Activated CD4-positive, alpha-beta T cell treated with anti-CD3 and anti-CD28 coated beads for 36 hours (primary cell): ENCODE measurements around the gene ADAM15. TPM values are rescaled to one million over a fixed set of nuclear protein-coding genes. Genes with fewer than 3 reads are reported as not detected.

Experiments
- ATAC-seq: fragments of 200-7000 bp; cut with Tn5 transposase; one replicate; pipeline ENCODE4 v1.10.0; 2021; ENCODE audit warnings: mild to moderate bottlenecking, moderate library complexity
- CTCF ChIA-PET: fragments of 350-600 bp; sonication (Branson Sonifier 250); formaldehyde crosslinking; loops from one replicate; lab custom pipeline; 2021; ENCODE audit warnings: antibody characterized with exemption; lab: Charles Lee
- POLR2A ChIA-PET: fragments of 350-600 bp; sonication (Branson Sonifier 250); formaldehyde crosslinking; loops from one replicate; lab custom pipeline; 2021; ENCODE audit warnings: antibody characterized with exemption, inconsistent platforms; lab: Charles Lee
- DNase-seq: peaks from one replicate; pipeline ENCODE4 v3.0.0-alpha.2; 2020
- H3K27ac Mint-ChIP-seq: one replicate; pipeline ENCODE4 v1.8.0; 2021; ENCODE audit warnings: mixed read lengths
- H3K27me3 Mint-ChIP-seq: one replicate; pipeline ENCODE4 v1.8.0; 2021; ENCODE audit warnings: mixed read lengths
- H3K36me3 Mint-ChIP-seq: one replicate; pipeline ENCODE4 v1.8.0; 2021; ENCODE audit warnings: low read depth, mixed read lengths
- H3K4me1 Mint-ChIP-seq: one replicate; pipeline ENCODE4 v1.8.0; 2021; ENCODE audit warnings: mixed read lengths
- H3K4me3 Mint-ChIP-seq: one replicate; pipeline ENCODE4 v1.8.0; 2021; ENCODE audit warnings: mild to moderate bottlenecking, moderate library complexity, mixed read lengths
- H3K9me3 Mint-ChIP-seq: one replicate; pipeline ENCODE4 v1.8.0; 2021; ENCODE audit warnings: low read depth, mixed read lengths
- intact Hi-C, 2 experiments: fragments of 100-400 bp; cut with DNase I in 1 of 2; cut with micrococcal nuclease in 1 of 2; formaldehyde crosslinking; loops; one replicate each; pipeline versions ENCODE4 v1.14.2 to v1.15.1; 2022 to 2024; cut with DNase I, micrococcal nuclease
- total RNA-seq, 2 experiments: library from RNA; stranded (reverse); gene quantifications; one replicate each; pipeline ENCODE4 v1.2.3, GENCODE V29; 2021

The ADAM15 gene
- total RNA-seq, 2 experiments from 2014 or later, result 42.4 to 48.8 TPM

DNA sequence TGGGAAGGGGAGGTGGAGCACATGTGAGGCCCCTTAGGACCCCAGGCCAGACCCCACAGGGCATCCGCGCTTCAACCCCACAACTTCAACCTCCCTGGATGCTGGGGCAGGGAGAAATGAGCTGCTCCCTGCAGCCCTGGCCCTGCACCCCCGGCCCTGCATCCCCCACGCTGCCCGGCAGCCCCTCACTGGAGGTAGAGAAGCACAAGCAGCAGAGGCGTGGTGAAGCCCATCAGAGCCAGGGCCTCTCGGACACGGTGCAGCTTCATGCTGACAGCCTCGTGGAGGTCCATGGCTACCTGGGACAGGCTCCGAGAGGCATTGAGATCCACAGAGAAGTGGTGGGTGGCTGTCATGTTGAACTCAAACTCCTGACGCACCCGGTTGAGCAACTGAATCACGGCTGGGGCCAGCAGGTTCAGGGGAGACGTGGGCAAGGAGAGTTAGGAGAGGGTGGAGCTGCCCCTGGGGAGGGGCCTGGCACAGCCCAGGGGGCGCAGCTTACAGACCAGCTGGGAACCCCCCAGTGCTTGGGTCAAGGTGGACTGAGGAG is 20.8 kb upstream of the ADAM15 start:
- no peaks in the 10 kb centered on the region for H3K36me3 Mint-ChIP-seq
- H3K4me3 Mint-ChIP-seq, result no peak overlapping the region
- no peak for ATAC-seq
- ChIA-PET POLR2A (no interaction called here), CTCF (interaction anchor here (1.0 kb wide), 1 partner anchor 14 kb away, joined by 3 read pairs; no protein-coding TSS in a partner anchor)
- no peak overlapping the region for H3K27ac Mint-ChIP-seq
- no peaks in the 10 kb centered on the region for H3K9me3 Mint-ChIP-seq
- no peaks in the 10 kb centered on the region for H3K27me3 Mint-ChIP-seq
- DNase-seq, result no peak
- intact Hi-C loops, result no loop called here
- H3K4me1 Mint-ChIP-seq, result no peaks in the 10 kb centered on the region

- no peak for DNase-seq
- no peaks in the 10 kb centered on the region for H3K27me3 Mint-ChIP-seq
- H3K9me3 Mint-ChIP-seq, result no peaks in the 10 kb centered on the region
- H3K27ac Mint-ChIP-seq, result no peak overlapping the region
- no peak overlapping the region for H3K4me3 Mint-ChIP-seq
- intact Hi-C loops, result no loop called here
- CTCF ChIA-PET, result interaction anchor here (0.6 kb wide), 1 partner anchor 431 kb away, joined by 4 read pairs; no protein-coding TSS in a partner anchor
- H3K36me3 Mint-ChIP-seq, result no peaks in the 10 kb centered on the region
- ATAC-seq, result no peak
- H3K4me1 Mint-ChIP-seq, result no peaks in the 10 kb centered on the region
- POLR2A ChIA-PET, result no interaction called here
These were observed 20.2 kb upstream of the ADAM15 start for GRCh38 chr1:155030899-155031298.

DNA sequence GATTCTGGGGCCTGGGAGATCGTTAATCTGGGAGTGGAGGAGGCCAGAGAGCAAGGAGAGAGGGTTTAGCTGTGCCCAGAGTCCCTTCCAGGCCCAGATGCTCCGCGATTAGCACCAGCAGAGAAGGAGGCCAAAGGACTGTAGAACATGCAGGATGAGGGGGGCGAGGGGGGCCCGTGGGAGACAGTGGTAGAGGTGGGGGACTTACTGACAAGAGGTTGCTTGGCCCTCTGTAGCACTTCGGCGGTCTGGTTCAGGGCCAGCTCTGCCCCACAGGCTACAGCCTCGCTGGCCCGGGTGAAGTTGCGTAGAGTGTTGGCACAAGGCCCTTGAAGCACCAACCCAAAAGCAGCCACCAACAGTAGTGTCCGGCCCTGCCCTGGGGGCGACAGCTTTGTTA is 18.2 kb upstream of the ADAM15 start:
- no peaks in the 10 kb centered on the region for H3K27me3 Mint-ChIP-seq
- POLR2A ChIA-PET, result no interaction called here
- no peak overlapping the region for H3K27ac Mint-ChIP-seq

GRCh38 chr1:155033524-155033923 is 17.6 kb upstream of the ADAM15 start, which contains the start of the genes DCST1 and DCST2:
DCST1 (plus strand) TSS chr1:155033824; CDS start chr1:155034037, 213 bp downstream.
DCST2 (minus strand) TSS chr1:155033781; CDS start chr1:155033701, 80 bp downstream.
- H3K4me1 Mint-ChIP-seq, result no peaks in the 10 kb centered on the region
- intact Hi-C loops, result no loop called here
- H3K27ac Mint-ChIP-seq, result no peak within 1 kb of the TSS
- H3K27me3 Mint-ChIP-seq, result no peaks in the 10 kb centered on the region
- H3K36me3 Mint-ChIP-seq, result no peaks in the 10 kb centered on the region
- H3K4me3 Mint-ChIP-seq, result no peak within 1 kb of the TSS
- H3K9me3 Mint-ChIP-seq, result no peaks in the 10 kb centered on the region
- ATAC-seq, result no peak
- ChIA-PET CTCF (interaction anchor here (1.0 to 1.5 kb wide), 3 partner anchors 8 to 16 kb away, joined by 3 to 6 read pairs (median 4); no protein-coding TSS in a partner anchor), POLR2A (no interaction called here)
- DNase-seq, result no peak

More for the DNA sequence above, 18.2 kb upstream of the ADAM15 start:
- no peaks in the 10 kb centered on the region for H3K4me1 Mint-ChIP-seq
- intact Hi-C loops, result no loop called here
- ATAC-seq, result no peak
- no peak overlapping the region for H3K4me3 Mint-ChIP-seq
- CTCF ChIA-PET, result interaction anchor here (1.0 to 1.6 kb wide), 3 partner anchors 9 to 15 kb away, joined by 3 to 6 read pairs (median 5); no protein-coding TSS in a partner anchor
- H3K36me3 Mint-ChIP-seq, result no peaks in the 10 kb centered on the region
- DNase-seq, result no peak
- no peaks in the 10 kb centered on the region for H3K9me3 Mint-ChIP-seq

GRCh38 chr1:155034318-155035208 is 16.6 kb upstream of the ADAM15 start:
- ATAC-seq (no peak), DNase-seq (no peak)
- H3K27me3 Mint-ChIP-seq, result no peaks in the 10 kb centered on the region
- ChIA-PET CTCF (interaction anchor here (0.7 to 1.5 kb wide), 3 partner anchors 10 to 17 kb away, joined by 3 to 6 read pairs (median 4); no protein-coding TSS in a partner anchor), POLR2A (no interaction called here)
- intact Hi-C loops, result no loop called here
- no peaks in the 10 kb centered on the region for H3K36me3 Mint-ChIP-seq
- H3K27ac Mint-ChIP-seq, result no peak overlapping the region
- H3K4me1 Mint-ChIP-seq, result no peaks in the 10 kb centered on the region
- H3K9me3 Mint-ChIP-seq, result no peaks in the 10 kb centered on the region
- H3K4me3 Mint-ChIP-seq, result no peak overlapping the region

DNA sequence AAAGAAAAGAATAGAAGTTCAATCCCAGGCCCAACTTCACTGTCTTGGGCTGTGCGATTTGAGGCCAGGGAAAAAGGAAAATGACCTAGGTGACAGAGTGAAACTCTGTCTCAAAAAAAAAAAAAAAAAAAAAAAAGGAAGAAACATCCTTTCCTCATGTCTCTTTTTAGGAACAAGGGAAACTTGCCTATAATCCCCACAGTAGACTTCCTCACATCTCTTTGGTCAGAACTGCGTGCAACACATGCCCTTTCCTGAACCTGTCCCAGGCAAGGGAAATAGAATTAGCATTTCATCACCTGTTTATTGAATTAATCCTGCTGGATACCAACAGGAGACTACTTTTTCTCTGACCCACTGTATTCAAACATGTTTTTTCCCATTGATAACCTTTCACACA is 15.2 kb upstream of the ADAM15 start:
- CTCF ChIA-PET, result no interaction called here
- Mint-ChIP-seq H3K27me3 (no peaks in the 10 kb centered on the region), H3K4me1 (no peaks in the 10 kb centered on the region), H3K36me3 (no peaks in the 10 kb centered on the region), H3K9me3 (no peaks in the 10 kb centered on the region), H3K27ac (no peak overlapping the region), H3K4me3 (no peak overlapping the region)
- POLR2A ChIA-PET, result no interaction called here
- no peak for DNase-seq
- intact Hi-C loops, result no loop called here
- no peak for ATAC-seq

DNA sequence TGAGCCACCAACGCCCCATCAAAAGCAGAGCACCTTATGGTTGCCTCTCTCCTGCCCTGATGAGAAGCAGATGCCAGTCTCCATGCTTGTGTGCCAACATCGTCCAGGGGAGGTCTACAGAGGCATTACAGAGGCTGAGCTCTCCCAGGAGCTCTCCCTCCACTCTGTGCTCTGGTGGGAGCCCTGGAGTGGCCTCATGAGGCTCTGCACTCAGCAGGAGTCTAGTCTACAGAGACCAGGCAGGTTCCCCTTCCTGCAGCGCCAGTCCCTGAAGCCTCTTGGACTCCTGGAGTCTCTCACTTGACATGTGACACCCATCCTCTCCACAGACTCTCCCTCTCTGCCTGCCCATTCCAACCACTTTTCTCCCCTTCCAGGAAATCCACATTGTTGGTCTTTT is 14.1 kb upstream of the ADAM15 start:
- intact Hi-C loops, result no loop called here
- no peaks in the 10 kb centered on the region for H3K4me1 Mint-ChIP-seq
- no peaks in the 10 kb centered on the region for H3K9me3 Mint-ChIP-seq
- H3K27ac Mint-ChIP-seq, result no peak overlapping the region
- no peak for DNase-seq
- no peaks in the 10 kb centered on the region for H3K36me3 Mint-ChIP-seq
- no peaks in the 10 kb centered on the region for H3K27me3 Mint-ChIP-seq
- ATAC-seq, result no peak
- CTCF ChIA-PET, result interaction anchor here (0.6 kb wide), 1 partner anchor 19 kb away, joined by 3 read pairs; no protein-coding TSS in a partner anchor
- H3K4me3 Mint-ChIP-seq, result no peak overlapping the region
- POLR2A ChIA-PET, result no interaction called here

- intact Hi-C loops, result no loop called here
- no peak overlapping the region for H3K4me3 Mint-ChIP-seq
- H3K27me3 Mint-ChIP-seq, result no peaks in the 10 kb centered on the region
- H3K36me3 Mint-ChIP-seq, result no peaks in the 10 kb centered on the region
- no peaks in the 10 kb centered on the region for H3K9me3 Mint-ChIP-seq
- no peaks in the 10 kb centered on the region for H3K4me1 Mint-ChIP-seq
- CTCF ChIA-PET, result interaction anchor here (1.2 to 3.3 kb wide), 3 partner anchors 13 to 21 kb away, joined by 3 to 12 read pairs (median 3); no protein-coding TSS in a partner anchor
- no peak overlapping the region for H3K27ac Mint-ChIP-seq
- ATAC-seq (no peak), DNase-seq (no peak)
- POLR2A ChIA-PET, result no interaction called here
These were observed 13.2 kb upstream of the ADAM15 start for GRCh38 chr1:155037851-155038441.

- H3K4me3 Mint-ChIP-seq, result no peak overlapping the region
- CTCF ChIA-PET, result interaction anchor here (0.7 to 3.3 kb wide), 4 partner anchors 14 to 47 kb away, joined by 3 to 12 read pairs (median 3); no protein-coding TSS in a partner anchor
- H3K27me3 Mint-ChIP-seq, result no peaks in the 10 kb centered on the region
- H3K36me3 Mint-ChIP-seq, result no peaks in the 10 kb centered on the region
- no peaks in the 10 kb centered on the region for H3K4me1 Mint-ChIP-seq
- ATAC-seq (no peak), DNase-seq (no peak)
- H3K27ac Mint-ChIP-seq, result no peak overlapping the region
- H3K9me3 Mint-ChIP-seq, result no peaks in the 10 kb centered on the region
- intact Hi-C loops, result no loop called here
- POLR2A ChIA-PET, result no interaction called here
These were observed 12.4 kb upstream of the ADAM15 start for GRCh38 chr1:155038602-155039307.

- ChIA-PET POLR2A (no interaction called here), CTCF (interaction anchor here (0.7 to 3.3 kb wide), 3 partner anchors 17 to 46 kb away, joined by 3 to 12 read pairs (median 3); no protein-coding TSS in a partner anchor)
- H3K4me1 Mint-ChIP-seq, result no peaks in the 10 kb centered on the region
- no peak for ATAC-seq
- no peaks in the 10 kb centered on the region for H3K9me3 Mint-ChIP-seq
- H3K36me3 Mint-ChIP-seq, result no peaks in the 10 kb centered on the region
- no peak overlapping the region for H3K4me3 Mint-ChIP-seq
- no peaks in the 10 kb centered on the region for H3K27me3 Mint-ChIP-seq
- DNase-seq, result no peak
- intact Hi-C loops, result no loop called here
- H3K27ac Mint-ChIP-seq, result no peak overlapping the region
These were observed 11.8 kb upstream of the ADAM15 start for GRCh38 chr1:155039308-155039669.
